G401.6 (cell line): ENCODE measurements around the gene SLC38A11.
"Not testable (repeated sequence)": the region's sequence is repeated elsewhere in the genome, so short reads cannot be mapped to it uniquely, and the experiment has no call there.

ENCODE experiments used
- FAIRE-seq: peaks from 2 replicates; lab custom pipeline; 2012; peaks lifted over from hg19 to GRCh38; lab: Jason Lieb, UNC

SLC38A11 gene

GRCh38 chr2:164954954-164955701 is at the start of gene SLC38A11:
Gene SLC38A11, minus strand, starts transcription at chr2:164955525. Its CDS starts 278 bp downstream, at chr2:164955247.
- no peak for FAIRE-seq

- no peak for FAIRE-seq
Measured at GRCh38 chr2:165003443-165004130, 48.3 kb upstream of the SLC38A11 start.

- FAIRE-seq: no peak
Measured at GRCh38 chr2:165002638-165003037, 47.3 kb upstream of the SLC38A11 start.

GRCh38 chr2:164994664-164995299 is 39.5 kb upstream of the SLC38A11 start:
- not testable (repeated sequence) for FAIRE-seq

- no peak for FAIRE-seq
Measured at GRCh38 chr2:164993287-164994016, 38.1 kb upstream of the SLC38A11 start.

- peak; percentile 67 for FAIRE-seq
Measured at GRCh38 chr2:164992818-164993217, 37.5 kb upstream of the SLC38A11 start.

- FAIRE-seq: not testable (repeated sequence)
Measured at GRCh38 chr2:164992093-164992454, 36.7 kb upstream of the SLC38A11 start.

GRCh38 chr2:164991361-164992092 is 36.2 kb upstream of the SLC38A11 start:
- not testable (repeated sequence) for FAIRE-seq

- not testable (repeated sequence) for FAIRE-seq
Measured at GRCh38 chr2:164990953-164991352, 35.6 kb upstream of the SLC38A11 start.

GRCh38 chr2:164988805-164989204 is 33.5 kb upstream of the SLC38A11 start:
- FAIRE-seq: not testable (repeated sequence)

- FAIRE-seq: not testable (repeated sequence)
Measured at GRCh38 chr2:164986027-164986426, 30.7 kb upstream of the SLC38A11 start.

- no peak for FAIRE-seq
Measured at GRCh38 chr2:164984428-164984827, 29.1 kb upstream of the SLC38A11 start.

- no peak for FAIRE-seq
Measured at GRCh38 chr2:164981217-164981990, 26.1 kb upstream of the SLC38A11 start.

GRCh38 chr2:164980688-164981087 is 25.4 kb upstream of the SLC38A11 start:
- FAIRE-seq: not testable (repeated sequence)

GRCh38 chr2:164979113-164979512 is 23.8 kb upstream of the SLC38A11 start:
- FAIRE-seq: no peak

- FAIRE-seq: not testable (repeated sequence)
Measured at GRCh38 chr2:164976875-164977470, 21.6 kb upstream of the SLC38A11 start.

- no peak for FAIRE-seq
Measured at GRCh38 chr2:164976301-164976700, 21.0 kb upstream of the SLC38A11 start.

- FAIRE-seq: no peak
Measured at GRCh38 chr2:164975891-164976290, 20.6 kb upstream of the SLC38A11 start.

- FAIRE-seq: no peak
Measured at GRCh38 chr2:164974221-164974620, 18.9 kb upstream of the SLC38A11 start.

- no peak for FAIRE-seq
Measured at GRCh38 chr2:164972216-164972615, 16.9 kb upstream of the SLC38A11 start.
